IMR-90 (cell line): ENCODE data around the gene PIK3IP1. TPM values are rescaled to one million over a fixed set of nuclear protein-coding genes. Genes with fewer than 3 reads are reported as not detected.

Source experiments
- ATAC-seq: fragments of 200-7000 bp; cut with Tn5 transposase; 2 replicates; pipeline ENCODE4 v1.9.1; 2020; ENCODE audit warnings: low read depth, mild to moderate bottlenecking, moderate library complexity
- BruUV-seq: library from RNA; stranded (reverse); fragments of 400-500 nt; replicated peaks from 2 replicates; lab custom pipeline; 2021; lab: Mats Ljungman, UMichigan
- CTCF ChIA-PET: fragments of 300-600 bp; formaldehyde crosslinking; extraction: SDS; loops from one replicate; lab custom pipeline; 2021; ENCODE audit warnings: antibody characterized with exemption; lab: Yijun Ruan, JAX
- POLR2A ChIA-PET: fragments of 300-600 bp; sonication (Branson Sonifier 250); formaldehyde crosslinking; loops from one replicate; lab custom pipeline; 2022; ENCODE audit warnings: antibody characterized with exemption; ENCODE audit not compliant: unreplicated experiment; lab: Charles Lee
- DNase-seq: peaks from one replicate; pipeline ENCODE4 v3.0.0; 2013
- H2AFZ ChIP-seq: replicated peaks from 2 replicates; pipeline ENCODE3; 2013; ENCODE audit warnings: low read length, mild to moderate bottlenecking; ENCODE audit not compliant: poor library complexity
- H2AK5ac ChIP-seq: 2 replicates; pipeline ENCODE4 v1.6.1; 2013; ENCODE audit warnings: low read depth, low read length, inconsistent platforms
- H2AK9ac ChIP-seq: replicated peaks from 2 replicates; pipeline ENCODE3; 2013; ENCODE audit warnings: mild to moderate bottlenecking, low read depth, low read length, moderate library complexity; ENCODE audit not compliant: poor library complexity
- H2BK120ac ChIP-seq: 2 replicates; pipeline ENCODE4 v1.6.1; 2013; ENCODE audit warnings: low read depth, low read length, inconsistent platforms
- H2BK15ac ChIP-seq: 3 replicates; pipeline ENCODE4 v1.6.1; 2013; ENCODE audit warnings: low read depth, low read length, inconsistent platforms
- H2BK20ac ChIP-seq: 2 replicates; pipeline ENCODE4 v1.6.1; 2013; ENCODE audit warnings: low read depth, mild to moderate bottlenecking, inconsistent platforms, low read length, moderate library complexity
- H2BK5ac ChIP-seq: 2 replicates; pipeline ENCODE4 v1.6.1; 2013; ENCODE audit warnings: mild to moderate bottlenecking, low read depth, low read length, inconsistent platforms; ENCODE audit not compliant: poor library complexity, severe bottlenecking
- H3K14ac ChIP-seq: replicated peaks from 2 replicates; pipeline ENCODE4 v1.6.1; 2013; ENCODE audit warnings: low read depth, low read length, inconsistent platforms
- H3K18ac ChIP-seq: 2 replicates; pipeline ENCODE4 v1.6.1; 2013; ENCODE audit warnings: low read depth, low read length, control low read depth
- H3K23ac ChIP-seq: 2 replicates; pipeline ENCODE4 v1.6.1; 2013; ENCODE audit warnings: low read depth, low read length, inconsistent platforms
- H3K27ac ChIP-seq: 2 replicates; pipeline ENCODE4 v1.5.1; 2013; ENCODE audit warnings: mild to moderate bottlenecking, control low read depth, low read length; ENCODE audit not compliant: insufficient read depth
- H3K27me3 ChIP-seq: 2 replicates; pipeline ENCODE4 v1.6.1; 2013; ENCODE audit warnings: low read length; ENCODE audit not compliant: control insufficient read depth, insufficient read depth
- H3K36me3 ChIP-seq: 2 replicates; pipeline ENCODE4 v1.6.1; 2013; ENCODE audit warnings: low read length, mixed read lengths; ENCODE audit not compliant: control insufficient read depth, insufficient read depth
- H3K4ac ChIP-seq: 2 replicates; pipeline ENCODE4 v1.6.1; 2013; ENCODE audit warnings: low read depth, low read length, inconsistent platforms
- H3K4me1 ChIP-seq: 2 replicates; pipeline ENCODE4 v1.6.1; 2013; ENCODE audit warnings: low read length, mixed read lengths; ENCODE audit not compliant: control insufficient read depth, insufficient read depth
- H3K4me2 ChIP-seq: 2 replicates; pipeline ENCODE4 v1.6.1; 2013; ENCODE audit warnings: low read depth, mild to moderate bottlenecking, control low read depth, low read length, moderate library complexity
- H3K4me3 ChIP-seq: 2 replicates; pipeline ENCODE4 v1.5.1; 2013; ENCODE audit warnings: low read depth, mild to moderate bottlenecking, control low read depth, low read length, moderate library complexity; ENCODE audit not compliant: insufficient read depth
- H3K56ac ChIP-seq: 2 replicates; pipeline ENCODE4 v1.6.1; 2013; ENCODE audit warnings: low read length, inconsistent platforms; ENCODE audit not compliant: insufficient read depth; ENCODE audit errors: extremely low read depth
- H3K79me1 ChIP-seq, 2 experiments: 2 replicates each; pipeline ENCODE4 v1.6.1; 2013; ENCODE audit warnings: low read length in 2 of 2, inconsistent platforms in 1 of 2, low read depth in 1 of 2
- H3K9ac ChIP-seq: 2 replicates; pipeline ENCODE4 v1.6.1; 2013; ENCODE audit warnings: low read depth, low read length, control low read depth
- H3K9me1 ChIP-seq: 2 replicates; pipeline ENCODE4 v1.6.1; 2013; ENCODE audit warnings: low read length, inconsistent platforms; ENCODE audit not compliant: insufficient read depth
- H3K9me3 ChIP-seq: 2 replicates; pipeline ENCODE4 v1.6.1; 2013; ENCODE audit warnings: low read length; ENCODE audit not compliant: control insufficient read depth, insufficient read depth
- H4K20me1 ChIP-seq: 2 replicates; pipeline ENCODE4 v1.6.1; 2013; ENCODE audit warnings: low read length, inconsistent platforms; ENCODE audit not compliant: insufficient read depth
- H4K5ac ChIP-seq: 2 replicates; pipeline ENCODE4 v1.6.1; 2013; ENCODE audit warnings: mild to moderate bottlenecking, low read depth, low read length, control low read depth
- H4K8ac ChIP-seq, 2 experiments: 2 replicates each; pipeline ENCODE4 v1.6.1; 2013; ENCODE audit warnings: low read depth in 2 of 2, low read length in 2 of 2, control low read depth in 1 of 2, inconsistent platforms in 1 of 2
- H4K91ac ChIP-seq: 2 replicates; pipeline ENCODE4 v1.6.1; 2013; ENCODE audit warnings: low read depth, low read length, inconsistent platforms; ENCODE audit not compliant: insufficient read depth
- BHLHE40 ChIP-seq: fragments of 150-350 bp; IDR thresholded peaks from 2 replicates; pipeline ENCODE4 v1.6.1; 2016; ENCODE audit warnings: mild to moderate bottlenecking, low read depth, low read length
- CEBPB ChIP-seq: IDR thresholded peaks from 2 replicates; pipeline ENCODE4 v1.6.1; 2012; ENCODE audit warnings: low read depth, low read length, improper control_type of control experiment
- CHD1 ChIP-seq: IDR thresholded peaks from 2 replicates; pipeline ENCODE4 v1.6.1; 2012; ENCODE audit warnings: low read depth, low read length, improper control_type of control experiment
- FOS ChIP-seq: fragments of 150-350 bp; IDR thresholded peaks from 2 replicates; pipeline ENCODE4 v1.6.1; 2016; ENCODE audit warnings: low read depth, low read length
- MAFK ChIP-seq: IDR thresholded peaks from 2 replicates; pipeline ENCODE4 v1.6.1; 2012; ENCODE audit warnings: low read depth, low read length, improper control_type of control experiment
- MAZ ChIP-seq: IDR thresholded peaks from 2 replicates; pipeline ENCODE4 v1.6.1; 2012; ENCODE audit warnings: low read depth, mild to moderate bottlenecking, low read length, improper control_type of control experiment, moderate library complexity, borderline replicate concordance
- MXI1 ChIP-seq: IDR thresholded peaks from 2 replicates; pipeline ENCODE4 v1.6.1; 2012; ENCODE audit warnings: low read depth, mild to moderate bottlenecking, low read length, moderate library complexity, borderline replicate concordance
- NFE2L2 ChIP-seq: fragments of 150-350 bp; IDR thresholded peaks from 2 replicates; pipeline ENCODE4 v1.6.1; 2016; ENCODE audit warnings: low read depth, mild to moderate bottlenecking, low read length
- POLR2A ChIP-seq: IDR thresholded peaks from 2 replicates; pipeline ENCODE4 v1.6.1; 2012; ENCODE audit warnings: mild to moderate bottlenecking, low read depth, low read length
- RAD21 ChIP-seq: IDR thresholded peaks from 2 replicates; pipeline ENCODE4 v1.6.1; 2012; ENCODE audit warnings: low read length, improper control_type of control experiment
- RCOR1 ChIP-seq: IDR thresholded peaks from 2 replicates; pipeline ENCODE4 v1.6.1; 2012; ENCODE audit warnings: mild to moderate bottlenecking, low read length, improper control_type of control experiment; ENCODE audit not compliant: insufficient replicate concordance
- RFX5 ChIP-seq: IDR thresholded peaks from 2 replicates; pipeline ENCODE4 v1.8.0; 2012; ENCODE audit warnings: low read depth, mild to moderate bottlenecking, low read length, moderate library complexity
- SMC3 ChIP-seq: fragments of 150-350 bp; IDR thresholded peaks from 2 replicates; pipeline ENCODE4 v1.6.1; 2016; ENCODE audit warnings: low read depth, mild to moderate bottlenecking, antibody characterized with exemption, low read length, moderate library complexity
- WGBS, 2 experiments: methylation state at CpG; one replicate each; pipeline versions ENCODE4 v1.1.5 to v1.1.7; 2013; ENCODE audit warnings: missing lambda C conversion rate in 2 of 2; ENCODE audit not compliant: insufficient read length in 1 of 2; ENCODE audit errors: extremely low coverage in 2 of 2; 5-methylcytosine and 5-hydroxymethylcytosine counted together
- dilution Hi-C: fragments of 300-500 bp; cut with HindIII; formaldehyde crosslinking; loops from one replicate; pipeline ENCODE4 v1.14.3; 2018; ENCODE audit warnings: low sequenced_read_pairs; ENCODE audit not compliant: unreplicated experiment
- in situ Hi-C: fragments of 300-500 bp; cut with MboI; formaldehyde crosslinking; loops from 3 replicates; pipeline ENCODE4 v1.14.3; 2019; ENCODE audit warnings: low sequenced_read_pairs, inconsistent platforms, mixed read lengths
- intact Hi-C: fragments of 100-400 bp; cut with micrococcal nuclease; formaldehyde crosslinking; loops from 2 replicates; pipeline ENCODE4 v1.10.0; 2022
- polyA plus RNA-seq, 3 experiments: library from polyadenylated mRNA; depleted of rRNA; stranded (reverse); fragments of >200 nt; gene quantifications; 2 replicates each; pipeline ENCODE4 v1.2.3, GENCODE V29; 2012; ENCODE audit warnings: low replicate concordance in 1 of 3
- total RNA-seq: library from RNA; depleted of rRNA; stranded (reverse); fragments of >200 nt; gene quantifications from 2 replicates; pipeline ENCODE4 v1.2.3, GENCODE V29; 2012
- TF ChIP-seq, protein P1 (sequence below): fragments of 150-350 bp; IDR thresholded peaks from 2 replicates; pipeline ENCODE4 v1.6.1; 2017; ENCODE audit warnings: mild to moderate bottlenecking, antibody characterized with exemption, low read length, low read depth
- TF ChIP-seq, protein P2 (sequence below): fragments of 150-350 bp; IDR thresholded peaks from 2 replicates; pipeline ENCODE4 v1.6.1; 2016; ENCODE audit warnings: low read depth, mild to moderate bottlenecking, low read length, moderate library complexity, borderline replicate concordance

Gene PIK3IP1
- total and polyA plus RNA-seq, 2 of the 4 experiments (the other 2 are of a cell fraction): 12.9 to 17.6 TPM

DNA sequence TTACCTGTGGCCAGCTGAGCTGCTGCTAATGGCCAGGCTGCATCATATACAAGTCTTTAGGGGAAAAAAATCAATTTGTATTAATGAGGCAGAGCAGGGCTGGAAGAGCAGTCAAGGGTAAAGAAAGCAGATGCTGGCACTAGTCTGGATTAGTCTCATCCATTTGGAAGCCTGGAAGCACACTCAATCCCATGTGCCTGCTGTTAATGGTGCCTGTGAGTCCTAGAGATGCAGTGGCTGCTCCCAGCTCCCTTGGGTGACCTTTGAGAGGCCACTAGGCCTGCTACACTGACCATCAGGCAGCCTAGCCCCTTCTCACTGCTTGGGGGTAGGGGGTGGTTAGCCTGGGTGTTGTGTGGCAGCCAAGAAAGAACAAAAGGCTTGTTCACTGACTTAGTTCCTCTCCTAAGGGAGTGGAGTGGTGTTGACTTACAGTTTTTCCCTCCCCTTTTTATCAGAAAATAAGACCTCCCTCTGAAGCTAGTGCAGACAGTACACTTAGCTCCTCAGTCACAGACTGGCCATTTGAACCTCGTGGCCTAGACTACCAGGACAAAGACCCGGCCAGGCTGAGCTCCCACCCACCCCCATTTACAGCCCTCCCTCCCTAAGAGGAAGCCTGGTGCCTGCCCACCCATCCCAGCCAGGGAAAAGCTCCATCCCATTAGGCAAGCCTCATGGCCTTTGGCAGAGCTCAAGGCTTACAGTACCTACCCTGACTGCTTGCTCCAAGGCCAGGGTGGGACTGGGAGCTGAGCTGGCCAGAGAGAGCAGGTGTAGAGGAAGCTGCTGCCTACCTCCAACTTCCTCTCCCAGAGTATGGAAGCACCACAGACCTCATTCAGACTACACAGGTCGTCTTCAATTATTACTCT lies 7.8 kb downstream of the PIK3IP1 start:
- Histone ChIP-seq H3K56ac (no peak overlapping the region), H4K91ac (no peak overlapping the region), H2AK5ac (no peak overlapping the region), H3K14ac (no peak overlapping the region), H3K23ac (no peak overlapping the region), H4K20me1 (peaks cover 4% of the 10 kb centered on the region; the same call in 1 of the 2 replicates), H3K18ac (no peak overlapping the region), H2BK15ac (no peak overlapping the region), H3K4me2 (no peak overlapping the region), H3K36me3 (peaks cover 57% of the 10 kb centered on the region), H3K9me1 (0 out of 2 replicates have a peak, but pooled peaks cover 4% of the 10 kb centered on the region), H3K79me1 (peaks cover 7 to 9% of the 10 kb centered on the region in 2 experiments), H3K9ac (no peak overlapping the region), H4K8ac (no peak overlapping the region), H3K4me3 (no peak overlapping the region), H4K5ac (no peak overlapping the region), H2AFZ (no peak overlapping the region), H2AK9ac (peak overlapping the region; percentile 44), H3K27me3 (no peaks in the 10 kb centered on the region), H3K9me3 (no peaks in the 10 kb centered on the region), H3K4me1 (no peaks in the 10 kb centered on the region), H3K27ac (no peak overlapping the region), H2BK20ac (no peak overlapping the region), H2BK120ac (no peak overlapping the region), H3K4ac (no peak overlapping the region), H2BK5ac (no peak overlapping the region)
- intact Hi-C loops (no loop called here), in situ Hi-C loops (loop anchor here (10.0 kb wide), 1 partner anchor 60 kb away; the partner anchor contains the start of gene PATZ1), dilution Hi-C loops (no loop called here)
- ATAC-seq (no peak), DNase-seq (no peak)
- ChIA-PET POLR2A (interaction anchor here (1.1 kb wide), 1 partner anchor 202 kb away, joined by 3 read pairs; no protein-coding TSS in a partner anchor), CTCF (no interaction called here)
- no CpG with 5 or more reads among the region's 3 CpGs for WGBS, 2 experiments
- BruUV-seq: no TSS peak
- no peak for TF ChIP-seq BHLHE40
- TF ChIP-seq, protein P1, sequence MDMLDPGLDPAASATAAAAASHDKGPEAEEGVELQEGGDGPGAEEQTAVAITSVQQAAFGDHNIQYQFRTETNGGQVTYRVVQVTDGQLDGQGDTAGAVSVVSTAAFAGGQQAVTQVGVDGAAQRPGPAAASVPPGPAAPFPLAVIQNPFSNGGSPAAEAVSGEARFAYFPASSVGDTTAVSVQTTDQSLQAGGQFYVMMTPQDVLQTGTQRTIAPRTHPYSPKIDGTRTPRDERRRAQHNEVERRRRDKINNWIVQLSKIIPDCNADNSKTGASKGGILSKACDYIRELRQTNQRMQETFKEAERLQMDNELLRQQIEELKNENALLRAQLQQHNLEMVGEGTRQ: no peak
- no peak for TF ChIP-seq CEBPB
- TF ChIP-seq FOS: no peak
- no peak for TF ChIP-seq RFX5
- no peak for TF ChIP-seq RAD21
- TF ChIP-seq RCOR1: no peak
- no peak for TF ChIP-seq SMC3
- TF ChIP-seq MAZ: no peak
- TF ChIP-seq CHD1: no peak
- no peak for TF ChIP-seq POLR2A
- no peak for TF ChIP-seq NFE2L2
- TF ChIP-seq MXI1: no peak
- TF ChIP-seq, protein P2, sequence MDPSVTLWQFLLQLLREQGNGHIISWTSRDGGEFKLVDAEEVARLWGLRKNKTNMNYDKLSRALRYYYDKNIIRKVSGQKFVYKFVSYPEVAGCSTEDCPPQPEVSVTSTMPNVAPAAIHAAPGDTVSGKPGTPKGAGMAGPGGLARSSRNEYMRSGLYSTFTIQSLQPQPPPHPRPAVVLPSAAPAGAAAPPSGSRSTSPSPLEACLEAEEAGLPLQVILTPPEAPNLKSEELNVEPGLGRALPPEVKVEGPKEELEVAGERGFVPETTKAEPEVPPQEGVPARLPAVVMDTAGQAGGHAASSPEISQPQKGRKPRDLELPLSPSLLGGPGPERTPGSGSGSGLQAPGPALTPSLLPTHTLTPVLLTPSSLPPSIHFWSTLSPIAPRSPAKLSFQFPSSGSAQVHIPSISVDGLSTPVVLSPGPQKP: no peak
- no peak for TF ChIP-seq MAFK
